Subcutaneous abdominal adipose tissue (tissue), 5 donors: ENCODE data around the gene FAM50B.

Experiments
- H3K27ac ChIP-seq: one replicate; pipeline ENCODE4 v1.7.0; 2013; ENCODE audit warnings: low read depth, mild to moderate bottlenecking, inconsistent platforms, low read length, moderate library complexity
- H3K27me3 ChIP-seq, 5 donors: one replicate each; pipeline ENCODE4 v1.7.0; 2013; ENCODE audit warnings: low read length in 5 of 5, inconsistent platforms in 1 of 5; ENCODE audit not compliant: control insufficient read depth in 5 of 5, insufficient read depth in 4 of 5
- H3K36me3 ChIP-seq, 5 donors: one replicate each; pipeline ENCODE4 v1.7.0; 2013; ENCODE audit warnings: low read length in 5 of 5; ENCODE audit not compliant: control insufficient read depth in 5 of 5, insufficient read depth in 5 of 5
- H3K4me1 ChIP-seq, 5 donors: one replicate each; pipeline ENCODE4 v1.7.0; 2013; ENCODE audit warnings: low read length in 5 of 5, mild to moderate bottlenecking in 3 of 5, moderate library complexity in 1 of 5; ENCODE audit not compliant: control insufficient read depth in 5 of 5, insufficient read depth in 5 of 5
- H3K4me3 ChIP-seq, 5 donors: one replicate each; pipeline ENCODE4 v1.7.0; 2013; ENCODE audit warnings: low read length in 5 of 5, low read depth in 1 of 5
- H3K9ac ChIP-seq, 5 donors: one replicate each; pipeline ENCODE4 v1.7.0; 2013; ENCODE audit warnings: low read length in 5 of 5, mild to moderate bottlenecking in 4 of 5, moderate library complexity in 3 of 5
- H3K9me3 ChIP-seq, 5 donors: one replicate each; pipeline ENCODE4 v1.7.0; 2013; ENCODE audit warnings: low read length in 5 of 5; ENCODE audit not compliant: control insufficient read depth in 5 of 5
- donor health status: healthy.
- donor health status: healthy.
- donor health status: healthy.
- donor health status: healthy.
- donor health status: healthy.

Gene FAM50B

DNA sequence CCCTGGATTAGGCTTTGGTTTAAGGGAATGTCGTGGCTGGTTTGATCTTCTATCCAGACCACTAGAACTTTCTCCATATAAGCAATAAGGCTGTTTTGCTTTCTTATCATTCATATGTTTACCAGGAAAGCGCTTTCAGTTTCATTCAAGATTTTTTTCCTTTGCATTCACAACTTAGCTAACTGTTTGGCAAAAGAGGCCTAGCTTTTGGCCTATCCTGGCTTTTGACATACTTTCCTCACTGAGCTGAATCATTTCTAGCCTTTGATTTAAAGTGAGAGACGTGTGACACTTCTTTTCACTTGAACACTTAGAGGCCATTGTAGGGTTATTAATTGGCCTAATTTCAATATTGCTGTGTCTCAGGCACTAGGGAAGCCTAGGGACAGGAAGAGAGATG lies 1.7 kb upstream of the FAM50B start:
- Histone ChIP-seq H3K27me3 (no peaks in the 10 kb centered on the region), H3K27ac (peak overlapping the region; percentile 94), H3K9ac (peak overlapping the region in 4 of 5 donors; percentile 21 to 83 (median 28)), H3K9me3 (no peaks in the 10 kb centered on the region), H3K4me1 (peaks cover 2 to 39% (median 31%) of the 10 kb centered on the region in 5 donors), H3K4me3 (no peak overlapping the region), H3K36me3 (no peaks in the 10 kb centered on the region)

GRCh38 chr6:3848380-3848779 lies 793 bp upstream of the FAM50B start:
- Histone ChIP-seq H3K27me3 (no peaks in the 10 kb centered on the region), H3K27ac (peak overlapping the region; percentile 94), H3K9me3 (no peaks in the 10 kb centered on the region), H3K4me3 (peak overlapping the region; percentile 42 to 67 (median 64)), H3K9ac (peak overlapping the region in 3 of 5 donors; percentile 21 to 83 (median 77)), H3K4me1 (peaks cover 2 to 39% (median 31%) of the 10 kb centered on the region in 5 donors), H3K36me3 (no peaks in the 10 kb centered on the region)

DNA sequence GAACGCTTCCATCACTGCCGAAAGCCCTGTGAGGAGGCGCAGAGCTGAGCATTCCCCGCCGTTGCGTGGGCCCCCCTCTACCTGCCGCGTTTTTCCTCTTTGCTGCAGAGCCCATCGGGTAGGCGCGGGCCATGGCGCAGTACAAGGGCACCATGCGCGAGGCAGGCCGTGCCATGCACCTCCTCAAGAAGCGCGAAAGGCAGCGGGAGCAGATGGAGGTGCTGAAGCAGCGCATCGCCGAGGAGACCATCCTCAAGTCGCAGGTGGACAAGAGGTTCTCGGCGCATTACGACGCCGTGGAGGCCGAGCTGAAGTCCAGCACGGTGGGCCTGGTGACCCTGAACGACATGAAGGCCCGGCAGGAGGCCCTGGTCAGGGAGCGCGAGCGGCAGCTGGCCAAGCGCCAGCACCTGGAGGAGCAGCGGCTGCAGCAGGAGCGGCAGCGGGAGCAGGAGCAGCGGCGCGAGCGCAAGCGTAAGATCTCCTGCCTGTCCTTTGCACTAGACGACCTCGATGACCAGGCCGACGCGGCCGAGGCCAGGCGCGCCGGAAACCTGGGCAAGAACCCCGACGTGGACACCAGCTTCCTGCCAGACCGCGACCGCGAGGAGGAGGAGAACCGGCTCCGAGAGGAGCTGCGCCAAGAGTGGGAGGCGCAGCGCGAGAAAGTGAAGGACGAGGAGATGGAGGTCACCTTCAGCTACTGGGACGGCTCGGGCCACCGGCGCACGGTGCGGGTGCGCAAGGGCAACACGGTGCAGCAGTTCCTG lies 693 bp downstream of the FAM50B start:
- Histone ChIP-seq H3K27ac (peak overlapping the region; percentile 94), H3K9ac (peak overlapping the region in 4 of 5 donors; percentile 16 to 68 (median 52))

DNA sequence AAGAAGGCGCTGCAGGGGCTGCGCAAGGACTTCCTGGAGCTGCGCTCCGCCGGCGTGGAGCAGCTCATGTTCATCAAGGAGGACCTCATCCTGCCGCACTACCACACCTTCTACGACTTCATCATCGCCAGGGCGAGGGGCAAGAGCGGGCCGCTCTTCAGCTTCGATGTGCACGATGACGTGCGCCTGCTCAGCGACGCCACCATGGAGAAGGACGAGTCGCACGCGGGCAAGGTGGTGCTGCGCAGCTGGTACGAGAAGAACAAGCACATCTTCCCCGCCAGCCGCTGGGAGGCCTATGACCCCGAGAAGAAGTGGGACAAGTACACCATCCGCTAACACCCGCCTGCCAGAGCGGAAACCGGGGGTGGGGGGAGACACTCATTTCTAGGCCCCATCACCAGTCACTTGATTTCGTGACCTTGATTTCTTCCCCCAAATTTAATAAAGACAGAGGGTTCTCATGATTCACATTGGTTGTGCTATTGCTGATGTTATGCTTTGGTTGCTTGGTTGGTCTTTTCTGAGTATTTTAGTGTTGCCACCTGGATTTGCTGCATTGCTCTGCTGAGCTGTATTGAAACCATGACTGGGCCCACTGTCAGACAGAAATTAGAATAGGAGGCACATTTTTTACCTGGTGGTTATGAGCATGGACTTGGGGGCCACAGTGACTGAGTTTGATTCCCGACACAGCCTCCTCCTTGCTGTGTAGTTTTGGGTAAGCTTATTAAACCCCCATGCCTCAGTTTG lies 1.5 kb downstream of the FAM50B start:
- Histone ChIP-seq H3K9ac (no peak overlapping the region), H3K27ac (no peak overlapping the region), H3K27me3 (no peaks in the 10 kb centered on the region), H3K4me1 (peaks cover 2 to 39% (median 31%) of the 10 kb centered on the region in 5 donors), H3K36me3 (no peaks in the 10 kb centered on the region), H3K9me3 (no peaks in the 10 kb centered on the region), H3K4me3 (peak overlapping the region in 3 of 5 donors; percentile 56 to 70 (median 69))

More for the DNA sequence above, 693 bp downstream of the FAM50B start:
- Histone ChIP-seq H3K4me3 (peak overlapping the region; percentile 56 to 73 (median 69)), H3K27me3 (no peaks in the 10 kb centered on the region), H3K36me3 (no peaks in the 10 kb centered on the region), H3K9me3 (no peaks in the 10 kb centered on the region), H3K4me1 (peaks cover 2 to 39% (median 31%) of the 10 kb centered on the region in 5 donors)

GRCh38 chr6:3851839-3852238 lies 2.7 kb downstream of the FAM50B start:
- Histone ChIP-seq H3K4me1 (peaks cover 2 to 39% (median 31%) of the 10 kb centered on the region in 5 donors), H3K9me3 (no peaks in the 10 kb centered on the region), H3K36me3 (no peaks in the 10 kb centered on the region), H3K27me3 (no peaks in the 10 kb centered on the region), H3K4me3 (no peak overlapping the region), H3K27ac (no peak overlapping the region), H3K9ac (no peak overlapping the region)

- H3K27me3 ChIP-seq = no peaks in the 10 kb centered on the region
- H3K4me3 ChIP-seq = no peak overlapping the region
- H3K9ac ChIP-seq = no peak overlapping the region
- no peaks in the 10 kb centered on the region for H3K9me3 ChIP-seq
- peaks cover 0 to 34% (median 27%) of the 10 kb centered on the region in 5 donors for H3K4me1 ChIP-seq
- no peak overlapping the region for H3K27ac ChIP-seq
- no peaks in the 10 kb centered on the region for H3K36me3 ChIP-seq
Observed at GRCh38 chr6:3852391-3852790, 3.2 kb downstream of the FAM50B start.

- no peaks in the 10 kb centered on the region for H3K9me3 ChIP-seq
- no peak overlapping the region for H3K27ac ChIP-seq
- H3K36me3 ChIP-seq = no peaks in the 10 kb centered on the region
- no peaks in the 10 kb centered on the region for H3K27me3 ChIP-seq
- no peak overlapping the region for H3K4me3 ChIP-seq
- peaks cover 0 to 2% (median 0%) of the 10 kb centered on the region in 5 donors for H3K4me1 ChIP-seq
- no peak overlapping the region for H3K9ac ChIP-seq
Observed at GRCh38 chr6:3855866-3856265, 6.7 kb downstream of the FAM50B start.

GRCh38 chr6:3856576-3856975 lies 7.4 kb downstream of the FAM50B start:
- Histone ChIP-seq H3K9me3 (no peaks in the 10 kb centered on the region), H3K4me3 (no peak overlapping the region), H3K27ac (no peak overlapping the region), H3K36me3 (no peaks in the 10 kb centered on the region), H3K9ac (no peak overlapping the region), H3K4me1 (no peaks in the 10 kb centered on the region), H3K27me3 (no peaks in the 10 kb centered on the region)

- Histone ChIP-seq H3K4me3 (no peak overlapping the region), H3K27me3 (no peaks in the 10 kb centered on the region), H3K9me3 (no peaks in the 10 kb centered on the region), H3K27ac (no peak overlapping the region), H3K4me1 (no peaks in the 10 kb centered on the region), H3K36me3 (no peaks in the 10 kb centered on the region), H3K9ac (no peak overlapping the region)
Observed at GRCh38 chr6:3857468-3858456, 8.6 kb downstream of the FAM50B start.
